GM21529 (cell line): Measurements from ENCODE around the gene MSL3B.

Experiments
- ATAC-seq: cut with Tn5 transposase; IDR thresholded peaks from one replicate; pipeline ENCODE4 v1.9.1; 2021; ENCODE audit not compliant: unreplicated experiment

MSL3B gene

DNA sequence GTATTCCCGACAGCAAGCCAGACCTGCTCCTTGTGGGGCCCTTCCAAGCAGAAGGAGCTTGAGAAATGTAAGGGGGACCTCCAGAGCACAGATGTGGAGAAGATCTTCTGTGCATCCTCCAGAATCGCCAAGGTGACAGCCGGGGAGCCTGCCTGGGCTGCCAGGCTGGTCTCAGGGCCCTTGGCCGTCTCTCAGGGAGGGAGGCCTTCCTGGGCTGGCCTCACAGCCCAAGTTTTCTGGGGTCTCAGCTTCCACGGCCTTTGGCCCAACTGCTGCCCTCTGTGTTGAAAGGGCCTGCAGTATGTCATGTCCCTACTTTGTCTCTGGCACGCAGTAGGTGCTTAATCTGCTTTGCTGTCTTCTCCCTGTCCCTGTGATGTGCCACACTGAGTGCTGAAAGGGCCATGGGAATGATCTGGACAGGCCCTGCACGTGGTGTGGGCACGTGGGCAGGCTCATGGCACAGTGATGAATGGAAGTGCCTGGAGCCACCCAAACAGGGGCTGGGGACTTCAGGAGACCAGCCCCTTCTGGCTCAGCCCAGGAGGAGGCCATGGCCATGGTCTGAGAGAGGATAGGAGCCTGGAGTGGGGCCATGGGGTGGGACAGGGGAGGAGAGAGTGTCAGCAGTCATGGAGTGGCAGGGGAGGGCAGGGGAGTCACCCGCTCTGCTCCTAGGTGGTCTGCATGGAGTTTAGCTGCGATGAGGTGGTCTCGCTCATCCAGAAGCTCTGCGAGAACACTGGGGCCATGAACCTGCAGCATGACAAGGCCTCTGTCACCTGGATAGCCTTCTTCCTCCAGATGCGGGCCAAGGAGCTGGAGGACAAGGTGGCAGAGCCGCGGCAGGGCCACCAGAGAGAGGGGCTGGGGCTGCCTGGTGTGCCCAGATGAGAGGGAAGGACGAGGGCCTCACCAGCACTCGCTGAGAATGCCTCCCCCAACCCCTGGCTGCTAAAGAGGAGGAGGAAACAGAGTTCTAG is 49.3 kb downstream of the MSL3B start:
- ATAC-seq: no peak

DNA sequence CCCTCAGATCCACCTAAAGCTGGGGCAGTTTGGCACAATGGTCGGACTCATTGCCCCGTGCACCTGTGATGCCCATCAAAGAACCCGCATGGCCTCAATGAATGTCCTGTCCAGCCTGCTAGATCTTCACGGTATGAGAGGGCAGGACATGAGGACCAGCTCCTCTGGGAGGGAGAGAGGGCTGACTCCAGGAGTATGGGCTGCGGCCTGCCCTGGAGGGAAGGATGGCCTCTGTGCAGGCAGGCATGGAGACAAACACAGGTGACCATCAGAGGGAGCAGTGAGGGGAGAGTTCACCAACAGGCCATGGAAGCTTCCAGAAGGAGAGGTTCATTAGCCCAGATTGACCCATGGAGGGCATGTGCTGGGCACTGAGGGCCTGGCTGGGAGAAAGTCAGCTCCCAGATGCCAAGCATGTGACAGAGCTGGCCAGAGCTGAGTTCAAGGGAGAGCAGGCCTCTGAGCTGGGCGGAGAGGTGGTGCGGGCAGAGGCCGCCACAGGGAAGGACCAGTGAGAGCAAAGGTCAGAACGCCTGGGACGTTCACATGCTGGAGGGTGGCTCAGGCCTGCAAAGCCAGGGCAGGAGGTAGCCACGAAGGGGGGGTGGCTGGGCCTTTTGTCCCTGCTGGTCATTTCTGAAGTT is 50.1 kb downstream of the MSL3B start:
- ATAC-seq: no peak

DNA sequence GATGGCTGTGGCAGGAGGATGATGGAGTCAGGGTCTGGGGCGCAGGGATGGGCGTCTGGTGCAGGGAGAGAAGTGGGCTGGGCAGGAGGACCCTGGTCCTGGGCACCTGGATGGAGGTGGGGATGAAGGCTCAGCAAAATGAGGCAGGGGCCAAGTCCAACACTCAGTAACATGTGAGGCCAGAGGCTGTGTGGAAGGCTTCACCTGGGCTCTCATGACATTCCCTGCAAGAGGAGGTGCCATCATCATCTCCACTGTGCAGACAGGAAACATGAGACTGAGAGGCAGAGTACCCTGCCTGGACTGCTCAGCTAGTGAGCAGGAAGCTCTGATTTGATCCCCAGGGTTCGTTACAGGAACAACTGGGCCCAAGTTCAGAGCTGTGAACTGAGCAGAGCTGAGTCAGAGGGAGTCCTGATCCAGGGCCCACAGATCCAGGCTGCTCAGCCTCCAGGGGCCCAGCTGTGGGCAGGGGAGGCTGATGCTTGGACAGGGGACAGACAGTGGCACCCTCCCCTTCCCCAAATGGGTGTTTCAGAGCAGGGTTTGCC is 50.8 kb downstream of the MSL3B start:
- ATAC-seq: no peak

DNA sequence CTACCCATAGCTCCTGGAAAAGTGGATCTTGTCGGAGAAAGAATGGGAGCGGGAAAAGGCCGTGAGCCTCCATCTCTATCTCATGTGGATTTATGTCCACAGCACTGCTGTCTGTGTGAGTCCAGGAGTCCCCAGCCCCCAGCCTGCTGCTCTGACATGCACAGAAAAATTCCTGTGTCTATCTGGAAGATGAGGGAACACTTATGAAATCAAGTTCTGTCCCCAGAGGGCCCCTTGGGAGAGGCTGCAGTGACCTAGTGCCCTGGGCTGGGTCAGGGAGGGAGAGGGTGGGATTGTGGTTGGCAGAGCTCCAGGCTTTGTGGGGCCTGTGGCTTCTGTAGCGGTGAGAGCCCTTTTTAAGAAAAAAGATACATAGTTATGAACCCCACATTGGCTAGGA is 51.4 kb downstream of the MSL3B start:
- ATAC-seq: no peak

DNA sequence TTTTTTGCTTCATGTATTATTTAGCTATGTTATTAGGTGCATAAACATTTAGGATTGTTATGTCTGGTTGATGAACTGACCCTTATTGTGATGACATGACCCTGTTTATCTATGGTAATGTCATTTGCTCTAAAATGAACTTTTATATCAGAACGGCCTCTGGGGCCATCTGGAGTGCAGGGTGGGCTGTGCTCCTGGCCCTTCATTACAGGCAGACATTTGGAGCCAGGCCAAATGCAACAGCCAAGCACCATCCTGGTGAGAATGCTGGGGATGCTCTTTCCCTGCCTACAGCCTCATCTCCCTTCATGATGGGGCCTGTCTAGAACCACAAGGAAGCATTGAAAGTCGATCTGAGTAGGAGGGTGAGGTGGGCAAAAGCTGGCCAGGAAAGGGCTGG is 51.9 kb downstream of the MSL3B start:
- ATAC-seq: no peak

DNA sequence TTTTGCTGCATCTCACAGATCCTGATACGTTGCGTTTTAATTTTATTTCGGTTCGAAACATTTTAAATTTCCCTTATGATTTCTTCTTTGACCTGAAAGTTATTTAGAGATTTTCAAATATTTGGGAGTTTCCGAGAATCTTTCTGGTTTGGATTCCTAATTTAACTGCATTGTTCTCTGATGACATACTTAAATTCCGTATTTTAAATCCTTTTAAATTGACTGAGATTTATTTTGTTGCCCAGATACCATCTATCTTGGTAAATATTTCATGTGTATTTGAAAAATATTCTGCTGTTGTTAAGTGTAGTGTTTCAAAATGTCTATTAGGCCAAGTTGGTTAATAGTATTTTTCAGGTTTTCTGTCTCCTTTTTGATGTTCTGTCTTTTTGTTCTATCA is 52.3 kb downstream of the MSL3B start:
- no peak for ATAC-seq
